A549 (cell line): ENCODE results near the gene TF. TPM values are rescaled to one million over a fixed set of nuclear protein-coding genes. Genes with fewer than 3 reads are reported as not detected.

Experiments
- ATAC-seq, 2 experiments: fragments of 200-7000 bp in 1 of 2; fragments of >200 bp in 1 of 2; cut with Nextera tagmentation in 1 of 2; cut with Tn5 transposase in 1 of 2; 3 replicates each; pipeline versions ENCODE4 v1.8.0 to v1.9.1; 2018 to 2020; ENCODE audit warnings: mild to moderate bottlenecking in 1 of 2, moderate library complexity in 1 of 2
- CTCF ChIA-PET: fragments of 300-600 bp; sonication (Branson Sonifier 250); formaldehyde crosslinking; extraction: SDS; loops from one replicate; lab custom pipeline; 2021; ENCODE audit warnings: antibody characterized with exemption, inconsistent platforms; lab: Yijun Ruan, JAX
- POLR2A ChIA-PET: fragments of 350-600 bp; formaldehyde crosslinking; extraction: SDS; loops from one replicate; lab custom pipeline; 2021; ENCODE audit warnings: antibody characterized with exemption, inconsistent platforms; lab: Yijun Ruan, JAX
- DNase-seq, 2 experiments: peaks; one replicate each; pipeline versions ENCODE4 v3.0.0 to v3.0.0-alpha.2; 2011 to 2016; ENCODE audit warnings: low read depth in 1 of 2, low spot score in 1 of 2
- FAIRE-seq: peaks from 2 replicates; lab custom pipeline; 2011; peaks lifted over from hg19 to GRCh38; lab: Jason Lieb, UNC
- H3K27ac ChIP-seq, 2 experiments: fragments of >200 bp; sonication (Bioruptor Twin); formaldehyde crosslinking; 3 replicates each; pipeline ENCODE4 v1.5.1; 2016 to 2017
- H3K4me1 ChIP-seq: fragments of >200 bp; sonication (Bioruptor Twin); formaldehyde crosslinking; 3 replicates; pipeline ENCODE4 v1.6.1; 2016
- H3K4me2 ChIP-seq: fragments of >200 bp; sonication (Bioruptor Twin); formaldehyde crosslinking; 3 replicates; pipeline ENCODE4 v1.6.1; 2016
- H3K4me3 ChIP-seq: fragments of >200 bp; sonication (Bioruptor Twin); formaldehyde crosslinking; 3 replicates; pipeline ENCODE4 v1.5.1; 2016
- H3K9me3 ChIP-seq: fragments of >200 bp; sonication (Bioruptor Twin); formaldehyde crosslinking; 3 replicates; pipeline ENCODE4 v1.6.1; 2016
- ATOH8 ChIP-seq: fragments of 250-450 bp; sonication (Bioruptor Pico); IDR thresholded peaks from 2 replicates; pipeline ENCODE4 v1.5.0; 2020; ENCODE audit warnings: low read depth, mild to moderate bottlenecking, moderate library complexity
- BHLHE40 ChIP-seq: IDR thresholded peaks from 2 replicates; pipeline ENCODE4 v1.6.1; 2012; ENCODE audit warnings: low read depth, low read length, inconsistent platforms
- CBX2 ChIP-seq: fragments of 200-600 bp; sonication (generic); IDR thresholded peaks from 2 replicates; pipeline ENCODE4 v1.6.1; 2016; ENCODE audit warnings: low read depth, mild to moderate bottlenecking, borderline replicate concordance
- CBX8 ChIP-seq: fragments of 200-600 bp; sonication (generic); IDR thresholded peaks from 2 replicates; pipeline ENCODE4 v1.6.1; 2016
- CTCF ChIP-seq: fragments of >200 bp; sonication (Bioruptor Twin); formaldehyde crosslinking; IDR thresholded peaks from 3 replicates; pipeline ENCODE4 v1.5.1; 2016
- E2F6 ChIP-seq: IDR thresholded peaks from 2 replicates; pipeline ENCODE4 v1.6.1; 2012; ENCODE audit warnings: low read depth, borderline replicate concordance
- ESRRA ChIP-seq: fragments of 150-350 bp; IDR thresholded peaks from 2 replicates; pipeline ENCODE4 v1.6.1; 2014; ENCODE audit warnings: mild to moderate bottlenecking, low read length, borderline replicate concordance
- FOSL2 ChIP-seq, 2 experiments: fragments of 450-650 bp in 1 of 2; fragments of >200 bp in 1 of 2; sonication (Bioruptor Twin) in 1 of 2; formaldehyde crosslinking; IDR thresholded peaks; 2 replicates each; pipeline versions ENCODE4 v1.5.0 to v1.6.1; 2016 to 2020; ENCODE audit warnings: mild to moderate bottlenecking in 1 of 2, moderate library complexity in 1 of 2
- FOXS1 ChIP-seq: fragments of 250-450 bp; sonication (Bioruptor Pico); IDR thresholded peaks from 2 replicates; pipeline ENCODE4 v1.5.0; 2020; ENCODE audit warnings: mild to moderate bottlenecking, moderate library complexity
- GATA3 ChIP-seq: IDR thresholded peaks from 2 replicates; pipeline ENCODE4 v1.6.1; 2012; ENCODE audit warnings: borderline replicate concordance
- HES2 ChIP-seq: fragments of >200 bp; sonication (Bioruptor Twin); formaldehyde crosslinking; IDR thresholded peaks from 2 replicates; pipeline ENCODE4 v1.6.1; 2016
- HEYL ChIP-seq: fragments of 250-450 bp; sonication (Bioruptor Pico); IDR thresholded peaks from 2 replicates; pipeline ENCODE4 v1.8.0; 2021; ENCODE audit warnings: mild to moderate bottlenecking, moderate library complexity
- HOXA7 ChIP-seq: fragments of 250-450 bp; sonication (Bioruptor Pico); IDR thresholded peaks from 2 replicates; pipeline ENCODE4 v1.5.0; 2020; ENCODE audit warnings: mild to moderate bottlenecking, moderate library complexity
- HOXB5 ChIP-seq: fragments of 250-450 bp; sonication (Bioruptor Pico); IDR thresholded peaks from 2 replicates; pipeline ENCODE4 v1.5.0; 2020; ENCODE audit warnings: mild to moderate bottlenecking, moderate library complexity
- JUN ChIP-seq, 2 experiments: fragments of >200 bp; sonication (Bioruptor Twin); formaldehyde crosslinking; IDR thresholded peaks; 2 replicates in 1 of 2; 3 replicates in 1 of 2; pipeline ENCODE4 v1.6.1; 2016 to 2017
- JUNB ChIP-seq: fragments of >200 bp; sonication (Bioruptor Twin); formaldehyde crosslinking; IDR thresholded peaks from 2 replicates; pipeline ENCODE4 v1.6.1; 2016
- KDM1A ChIP-seq: fragments of 200-600 bp; sonication (generic); IDR thresholded peaks from 2 replicates; pipeline ENCODE4 v1.6.1; 2016; ENCODE audit warnings: low read depth, mild to moderate bottlenecking
- MAFK ChIP-seq: fragments of 450-650 bp; IDR thresholded peaks from 2 replicates; pipeline ENCODE4 v1.6.1; 2014; ENCODE audit not compliant: partially characterized antibody
- MAX ChIP-seq: IDR thresholded peaks from 2 replicates; pipeline ENCODE4 v1.6.1; 2012
- MAZ ChIP-seq: fragments of 150-350 bp; IDR thresholded peaks from 2 replicates; pipeline ENCODE4 v1.6.1; 2014; ENCODE audit warnings: antibody characterized with exemption, low read depth, low read length, borderline replicate concordance
- NFE2L2 ChIP-seq: fragments of 150-350 bp; conservative IDR thresholded peaks from 2 replicates; pipeline ENCODE4 v1.6.1; 2014; ENCODE audit warnings: low read length
- NR3C1 ChIP-seq: fragments of >200 bp; sonication (Bioruptor Twin); formaldehyde crosslinking; IDR thresholded peaks from 3 replicates; pipeline ENCODE4 v1.6.1; 2017
- PBX3 ChIP-seq: IDR thresholded peaks from 2 replicates; pipeline ENCODE4 v1.6.1; 2012
- PHF8 ChIP-seq: fragments of 200-600 bp; sonication (generic); IDR thresholded peaks from 2 replicates; pipeline ENCODE4 v1.6.1; 2016; ENCODE audit warnings: low read depth, mild to moderate bottlenecking, antibody characterized with exemption, moderate library complexity, borderline replicate concordance
- POLR2A ChIP-seq: IDR thresholded peaks from 2 replicates; pipeline ENCODE4 v1.6.1; 2012; ENCODE audit warnings: mild to moderate bottlenecking, low read length
- POLR2AphosphoS2 ChIP-seq: conservative IDR thresholded peaks from 2 replicates; pipeline ENCODE4 v1.6.1; 2012; ENCODE audit warnings: low read length, improper control_type of control experiment, inconsistent platforms
- RAD21 ChIP-seq, 2 experiments: fragments of >200 bp in 1 of 2; sonication (Bioruptor Twin) in 1 of 2; formaldehyde crosslinking in 1 of 2; IDR thresholded peaks in 1 of 2; conservative IDR thresholded peaks in 1 of 2; 2 replicates in 1 of 2; 3 replicates in 1 of 2; pipeline ENCODE4 v1.6.1; 2012 to 2018; ENCODE audit warnings: inconsistent platforms in 1 of 2
- SMC3 ChIP-seq: fragments of >200 bp; sonication (Bioruptor Twin); formaldehyde crosslinking; IDR thresholded peaks from 3 replicates; pipeline ENCODE4 v1.6.1; 2018; ENCODE audit warnings: inconsistent platforms
- SREBF2 ChIP-seq: fragments of 450-650 bp; IDR thresholded peaks from 2 replicates; pipeline ENCODE4 v1.6.1; 2014; ENCODE audit warnings: mild to moderate bottlenecking, moderate library complexity
- TFCP2L1 ChIP-seq: fragments of 250-450 bp; sonication (Bioruptor Pico); IDR thresholded peaks from 2 replicates; pipeline ENCODE4 v1.5.0; 2021; ENCODE audit warnings: mild to moderate bottlenecking
- ZNF302 ChIP-seq: fragments of 250-450 bp; sonication (Bioruptor Pico); IDR thresholded peaks from 2 replicates; pipeline ENCODE4 v1.9.0; 2021; ENCODE audit warnings: inconsistent platforms, mild to moderate bottlenecking, moderate library complexity
- WGBS: methylation state at CpG from one replicate; pipeline ENCODE4 v1.1.6; 2017; ENCODE audit errors: missing lambda C conversion rate; 5-methylcytosine and 5-hydroxymethylcytosine counted together
- polyA plus RNA-seq, 4 experiments: library from polyadenylated mRNA; depleted of rRNA in 3 of 4; stranded (reverse); fragments of >200 nt; fragmentation: RNase III in 1 of 4; extraction: RNeasy Plus Mini Kit Qiagen cat#74134 plus additional on column Dnase treatment in 1 of 4; gene quantifications; 2 replicates in 3 of 4; 3 replicates in 1 of 4; pipeline ENCODE4 v1.2.3, GENCODE V29; 2011 to 2017

TF gene
- polyA plus RNA-seq, 2 of the 4 experiments (the other 2 are of a cell fraction) = 0.53 to 10.5 TPM

GRCh38 chr3:133747907-133748639 lies 1.9 kb downstream of the TF start:
- no peak for DNase-seq
- Histone ChIP-seq H3K4me3 (no peak overlapping the region), H3K4me2 (no peak overlapping the region), H3K4me1 (peaks cover 4% of the 10 kb centered on the region; the same call in 2 of the 3 replicates), H3K27ac (no peak overlapping the region), H3K9me3 (no peaks in the 10 kb centered on the region)
- no peak for TF ChIP-seq HES2
- TF ChIP-seq BHLHE40 = no peak
- TF ChIP-seq KDM1A = no peak
- TF ChIP-seq SMC3 = no peak
- no peak for TF ChIP-seq FOSL2 (IDR thresholded peaks at IDR 0.05)
- no peak for TF ChIP-seq FOSL2 (CRISPR knock-in tag; IDR thresholded peaks at IDR 0.05)
- no peak for TF ChIP-seq HOXA7 (CRISPR knock-in tag)
- TF ChIP-seq PBX3 = no peak
- no peak for TF ChIP-seq CTCF
- no peak for TF ChIP-seq NR3C1
- TF ChIP-seq ATOH8 (CRISPR knock-in tag) = no peak
- no peak for TF ChIP-seq SREBF2
- TF ChIP-seq FOXS1 (CRISPR knock-in tag) = no peak
- 86% methylated on average over 12 of the region's 12 CpGs for WGBS
- no peak for FAIRE-seq
- POLR2A ChIA-PET = no interaction called here
- CTCF ChIA-PET = no interaction called here
- peak in 1 of 2 experiments; percentile 34; a peak in 1 of 6 replicates for ATAC-seq

- H3K4me1 ChIP-seq = no peaks in the 10 kb centered on the region
- POLR2A ChIA-PET = no interaction called here
- no peak overlapping the region for H3K27ac ChIP-seq
- no peak for DNase-seq
- no peak for ATAC-seq
- no peak overlapping the region for H3K4me3 ChIP-seq
- TF ChIP-seq MAFK (no peak), POLR2AphosphoS2 (no peak), POLR2A (no peak), MAZ (no peak), SMC3 (no peak), HOXB5 (no peak), CBX2 (no peak)
- CTCF ChIA-PET = no interaction called here
- WGBS = 73% methylated on average over 6 of the region's 6 CpGs
- no peak for FAIRE-seq
- H3K4me2 ChIP-seq = no peak overlapping the region
- H3K9me3 ChIP-seq = no peaks in the 10 kb centered on the region
Measured at GRCh38 chr3:133749427-133750258, 3.5 kb downstream of the TF start.

- ATAC-seq (no peak), FAIRE-seq (no peak), DNase-seq (no peak)
- ChIA-PET POLR2A (no interaction called here), CTCF (no interaction called here)
- Histone ChIP-seq H3K9me3 (no peaks in the 10 kb centered on the region), H3K4me1 (no peaks in the 10 kb centered on the region), H3K4me3 (no peak overlapping the region), H3K4me2 (no peak overlapping the region), H3K27ac (no peak overlapping the region)
- 88% methylated on average over 6 of the region's 6 CpGs for WGBS
- TF ChIP-seq PHF8 = no peak
- TF ChIP-seq ESRRA = no peak
- TF ChIP-seq NFE2L2 = no peak
- TF ChIP-seq JUN (IDR thresholded peaks at IDR 0.05) = no peak
- TF ChIP-seq MAX = no peak
- no peak for TF ChIP-seq JUNB
- no peak for TF ChIP-seq E2F6
- no peak for TF ChIP-seq RAD21 (conservative IDR thresholded peaks at IDR 0.05 in 1 of 2, IDR thresholded peaks at IDR 0.05 in 1 of 2)
- no peak for TF ChIP-seq TFCP2L1 (CRISPR knock-in tag)
- no peak for TF ChIP-seq HEYL (CRISPR knock-in tag)
- TF ChIP-seq HOXA7 (CRISPR knock-in tag) = no peak
- no peak for TF ChIP-seq GATA3
- TF ChIP-seq CBX8 = no peak
- no peak for TF ChIP-seq ZNF302 (CRISPR knock-in tag)
- TF ChIP-seq CBX2 = no peak
Measured at GRCh38 chr3:133750259-133750656, 4.1 kb downstream of the TF start.
